Activated CD8-positive, alpha-beta memory T cell treated with anti-CD3 and anti-CD28 coated beads, Interleukin-2, amount 50 U/mL, for 1 hour (primary cell): ENCODE data around the gene JPT1.
"Not testable (repeated sequence)": the region's sequence is repeated elsewhere in the genome, so short reads cannot be mapped to it uniquely, and the experiment has no call there.

Source experiments
- DNase-seq: peaks from one replicate; pipeline ENCODE4 v3.0.0-alpha.2; 2020; ENCODE audit errors: extremely low read depth

JPT1 gene

DNA sequence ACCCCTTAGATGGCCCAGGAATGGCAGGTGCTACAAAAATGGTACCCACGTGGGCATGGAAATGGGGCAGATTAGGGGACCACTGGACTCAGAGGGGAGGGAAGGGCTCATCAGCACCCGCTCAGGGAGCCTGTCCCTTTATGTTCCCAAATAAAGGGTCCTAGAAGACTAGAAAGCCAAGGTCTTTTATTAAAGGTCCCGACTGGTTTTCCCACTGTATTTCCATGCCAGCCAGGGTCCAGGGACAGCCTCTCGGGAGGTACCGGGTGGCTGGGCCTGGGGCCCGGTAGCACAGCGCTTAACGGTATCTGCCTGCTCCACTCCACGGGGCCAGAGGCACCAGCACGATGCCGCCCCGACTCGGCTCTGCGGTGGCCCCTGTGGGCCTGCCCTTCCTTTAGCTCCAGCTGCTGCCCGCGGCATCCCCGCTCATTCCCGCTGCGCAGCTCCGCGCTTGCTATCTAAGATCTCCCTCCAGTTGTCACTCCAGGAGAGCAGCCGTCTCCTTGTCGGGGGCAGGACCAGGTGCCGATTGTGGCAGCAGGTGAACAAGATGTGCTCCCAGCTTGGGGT, 24.2 kb downstream of the JPT1 start:
- DNase-seq = no peak

DNA sequence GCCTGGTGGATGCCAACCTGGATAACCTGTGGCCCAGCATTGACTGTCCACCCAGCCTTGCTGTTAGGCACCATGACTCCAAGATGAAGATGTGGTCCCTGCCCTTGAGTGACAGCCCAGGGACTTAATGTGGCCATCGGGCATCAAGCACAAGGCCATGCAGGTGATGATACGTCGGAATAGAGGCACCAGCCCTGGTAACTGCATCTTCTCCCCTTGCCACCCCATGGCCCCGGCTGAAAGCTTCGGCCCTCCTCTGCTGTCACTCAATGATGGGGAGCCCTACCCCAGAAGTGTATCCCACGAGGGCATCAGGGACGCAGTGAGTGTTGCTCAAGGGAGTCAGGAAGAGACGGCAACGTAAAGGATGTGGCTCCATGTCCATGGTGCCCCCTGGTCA, 24.7 kb downstream of the JPT1 start:
- DNase-seq = no peak

DNA sequence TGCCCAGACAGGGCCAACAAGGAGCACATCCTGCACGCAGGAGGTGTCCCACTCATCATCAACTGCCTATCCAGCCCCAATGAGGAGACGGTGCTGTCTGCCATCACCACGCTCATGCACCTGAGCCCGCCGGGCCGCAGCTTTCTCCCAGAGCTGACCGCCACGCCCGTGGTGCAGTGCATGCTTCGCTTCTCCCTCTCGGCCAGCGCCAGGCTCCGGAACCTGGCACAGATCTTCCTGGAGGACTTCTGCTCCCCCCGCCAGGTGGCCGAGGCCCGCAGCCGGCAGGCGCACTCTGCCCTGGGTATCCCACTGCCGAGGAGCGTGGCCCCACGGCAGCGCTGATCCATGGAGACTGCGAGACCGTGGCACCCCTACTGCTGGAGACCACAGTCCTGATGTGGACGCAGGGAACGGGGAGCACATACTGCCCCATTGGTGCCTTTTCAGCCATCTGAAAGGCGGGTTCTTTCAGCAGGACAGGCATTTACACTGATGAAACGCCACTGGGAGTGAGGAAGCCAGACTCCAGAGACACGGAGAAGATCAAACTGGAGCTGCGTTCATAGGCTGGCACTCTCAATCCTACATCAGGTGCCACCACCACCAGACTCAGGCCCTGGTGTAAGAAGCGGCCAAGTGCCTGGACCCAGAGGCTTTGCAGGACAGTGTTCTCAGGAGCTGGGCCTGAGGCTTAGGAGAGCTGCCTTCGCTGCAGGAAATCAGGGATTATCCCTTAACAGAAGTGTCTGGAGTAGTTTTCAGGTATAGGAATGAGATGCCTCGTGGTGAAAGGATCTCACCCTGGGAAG, 25.4 kb downstream of the JPT1 start:
- DNase-seq = no peak

DNA sequence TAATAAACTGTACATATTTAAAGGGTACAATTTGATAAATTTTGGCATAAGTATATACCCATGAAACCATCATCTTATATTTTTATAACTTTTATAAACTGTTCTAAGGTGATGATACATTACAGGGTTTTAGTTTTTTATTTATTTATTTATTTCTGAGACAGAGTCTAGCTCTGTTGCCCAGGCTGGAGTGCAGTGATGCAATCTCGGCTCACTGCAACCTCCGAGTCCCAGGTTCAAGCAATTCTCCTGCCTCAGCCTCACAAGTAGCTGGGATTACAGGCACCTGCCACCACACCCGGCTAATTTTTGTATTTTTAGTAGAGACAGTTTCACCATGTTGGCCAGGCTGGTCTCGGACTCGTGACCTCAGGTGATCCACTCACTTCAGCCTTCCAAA, 26.4 kb downstream of the JPT1 start:
- not testable (repeated sequence) for DNase-seq

DNA sequence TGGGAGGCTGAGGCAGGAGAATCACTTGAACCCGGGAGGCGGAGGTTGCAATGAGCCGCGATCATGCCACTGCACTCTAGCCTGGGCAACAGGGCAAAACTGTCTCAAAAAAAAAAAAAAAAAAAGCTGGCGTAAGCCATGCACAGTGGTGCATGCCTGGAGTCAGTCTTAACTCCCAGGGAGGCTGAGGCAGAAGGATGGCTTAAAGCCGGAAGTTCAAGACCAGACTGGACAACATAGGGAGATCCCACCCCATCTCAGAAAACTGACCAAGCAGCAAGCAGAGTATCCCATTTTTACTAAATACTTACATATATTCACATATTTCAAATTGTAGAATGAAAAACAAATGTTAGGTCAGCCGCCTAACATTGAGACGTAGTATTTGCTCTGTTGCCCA, 27.4 kb downstream of the JPT1 start:
- no peak for DNase-seq

DNA sequence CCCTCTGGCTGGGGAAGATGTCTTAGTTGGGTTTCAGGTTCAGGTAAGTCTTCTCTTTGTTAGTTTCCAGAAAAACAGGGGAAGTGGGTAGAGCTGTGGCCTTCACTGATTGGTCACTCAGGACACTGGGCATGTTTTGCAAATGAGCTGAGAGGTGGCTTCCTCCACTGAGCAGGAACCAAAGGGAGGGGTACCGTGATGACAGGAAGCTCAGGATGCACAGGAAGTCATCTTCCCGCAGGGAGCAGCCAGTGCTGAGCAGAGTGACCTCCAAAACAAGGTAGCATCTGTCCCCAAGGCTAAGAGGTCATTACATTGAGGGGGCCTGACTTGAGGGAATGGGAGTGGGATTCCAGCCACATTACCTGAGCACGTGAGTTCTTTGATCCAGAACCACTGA, 28.3 kb downstream of the JPT1 start:
- no peak for DNase-seq

DNA sequence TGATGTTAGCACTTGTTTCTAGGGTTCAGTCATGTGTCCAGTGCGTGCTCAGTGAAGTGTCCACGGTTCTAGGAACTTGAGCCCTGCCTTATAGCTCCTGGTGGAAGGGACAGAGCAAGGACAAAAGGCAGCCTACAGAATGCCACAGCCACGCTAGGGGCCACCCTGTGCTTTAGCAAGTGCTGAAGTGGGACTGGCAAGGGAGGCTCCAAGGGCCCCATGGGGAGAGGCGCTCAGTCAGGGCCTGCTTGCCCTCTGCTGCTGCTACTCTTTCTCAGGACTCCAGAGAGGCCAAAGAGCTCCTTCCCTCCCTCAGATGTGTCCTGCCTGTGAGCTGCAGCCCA, 29.5 kb downstream of the JPT1 start:
- DNase-seq = no peak

DNA sequence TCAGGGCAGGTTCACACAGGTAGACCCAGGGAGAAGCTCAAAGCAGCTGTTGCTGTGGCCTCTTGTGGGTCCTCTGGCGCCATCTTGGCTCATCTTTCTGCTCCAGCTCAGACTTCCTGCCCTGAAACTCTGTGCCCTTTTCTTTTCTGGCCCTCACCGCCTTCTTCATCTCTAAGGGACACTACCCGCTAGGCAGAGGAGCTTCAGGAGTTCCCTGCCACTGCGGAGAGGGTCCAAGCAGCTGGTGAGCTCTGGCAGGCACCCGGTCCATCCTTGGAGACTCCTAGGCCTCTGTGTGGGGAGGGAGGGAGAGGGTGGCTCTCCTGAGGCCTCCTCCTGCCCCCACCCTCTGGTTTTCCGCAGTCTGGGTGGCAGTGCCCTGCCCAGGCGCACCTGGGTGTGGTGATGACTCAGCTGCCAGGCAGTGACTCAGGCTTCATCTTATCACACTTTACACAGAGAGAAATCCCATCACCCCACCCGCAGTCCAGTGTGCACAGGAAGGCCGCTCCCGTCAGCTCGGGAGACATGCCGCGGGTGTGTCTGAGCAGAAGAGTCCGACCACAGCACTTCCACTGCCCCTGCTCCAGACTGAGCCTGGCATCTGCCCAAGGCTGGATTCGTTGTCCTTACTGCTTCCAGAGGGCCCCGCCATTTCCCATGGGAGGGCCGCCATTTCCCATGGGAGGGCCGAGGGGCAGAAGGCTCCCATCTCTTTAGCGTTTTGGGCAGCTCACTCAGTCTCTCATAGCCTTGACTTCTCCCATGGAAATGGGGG, 30.1 kb downstream of the JPT1 start:
- no peak for DNase-seq

DNA sequence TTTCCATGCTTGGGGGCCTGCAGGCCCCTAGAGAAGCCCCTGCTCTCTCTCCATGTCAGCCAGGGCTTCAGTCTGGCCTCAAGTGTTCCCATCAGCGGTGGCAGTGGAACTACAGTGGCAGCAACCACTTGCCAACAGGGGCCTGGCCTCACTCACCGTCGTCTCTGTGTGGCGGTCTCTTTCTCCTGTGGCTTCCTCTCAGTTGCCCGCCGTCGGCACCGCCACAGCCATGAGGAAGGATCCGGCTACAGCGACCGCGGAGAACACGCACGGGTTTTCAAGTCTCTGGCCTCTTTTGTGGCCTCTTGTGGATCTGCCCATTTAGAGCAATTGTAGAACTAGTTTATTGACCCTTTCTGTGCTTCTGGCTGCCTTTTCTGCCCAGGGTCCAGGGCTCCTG, 36.0 kb downstream of the JPT1 start:
- DNase-seq = no peak

DNA sequence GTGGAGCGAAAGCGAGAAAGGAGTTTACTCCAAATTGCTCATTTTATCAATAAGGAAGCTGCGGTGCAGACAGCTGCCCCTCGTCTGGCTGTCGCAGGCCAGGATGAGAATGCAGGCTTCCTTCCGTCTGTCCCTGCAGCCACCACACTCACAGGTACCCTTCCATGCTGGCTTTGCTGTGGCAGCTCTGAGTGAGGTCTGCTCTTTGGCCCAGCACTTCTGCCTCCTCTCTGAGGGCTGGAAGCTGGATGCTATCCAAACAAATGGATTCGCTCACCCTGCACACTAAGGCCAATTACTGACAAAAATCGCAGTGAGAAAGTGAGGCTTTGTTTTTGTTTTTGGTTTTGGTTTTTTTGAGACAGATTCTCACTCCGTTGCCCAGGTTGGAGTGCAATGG, 37.6 kb downstream of the JPT1 start:
- DNase-seq = no peak

DNA sequence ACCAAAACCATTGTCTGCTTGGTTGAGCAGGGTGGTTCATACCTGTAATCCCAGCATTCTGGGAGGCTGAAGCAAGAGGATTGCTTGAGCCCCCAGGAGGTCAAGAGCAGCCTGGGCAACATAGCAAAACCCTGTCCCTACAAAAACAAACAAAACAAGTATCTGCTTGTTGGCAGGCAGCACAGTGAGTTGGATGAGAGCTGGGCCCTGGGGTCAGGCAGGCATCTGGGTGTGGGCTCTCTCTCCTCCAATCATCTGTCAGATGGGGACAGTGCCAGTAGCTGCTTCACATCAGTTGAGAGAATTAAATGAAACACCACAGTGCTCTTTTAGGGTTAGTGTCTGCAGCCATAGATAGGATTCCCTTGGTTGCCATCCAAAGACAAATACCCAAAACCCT, 38.8 kb downstream of the JPT1 start:
- DNase-seq = no peak

DNA sequence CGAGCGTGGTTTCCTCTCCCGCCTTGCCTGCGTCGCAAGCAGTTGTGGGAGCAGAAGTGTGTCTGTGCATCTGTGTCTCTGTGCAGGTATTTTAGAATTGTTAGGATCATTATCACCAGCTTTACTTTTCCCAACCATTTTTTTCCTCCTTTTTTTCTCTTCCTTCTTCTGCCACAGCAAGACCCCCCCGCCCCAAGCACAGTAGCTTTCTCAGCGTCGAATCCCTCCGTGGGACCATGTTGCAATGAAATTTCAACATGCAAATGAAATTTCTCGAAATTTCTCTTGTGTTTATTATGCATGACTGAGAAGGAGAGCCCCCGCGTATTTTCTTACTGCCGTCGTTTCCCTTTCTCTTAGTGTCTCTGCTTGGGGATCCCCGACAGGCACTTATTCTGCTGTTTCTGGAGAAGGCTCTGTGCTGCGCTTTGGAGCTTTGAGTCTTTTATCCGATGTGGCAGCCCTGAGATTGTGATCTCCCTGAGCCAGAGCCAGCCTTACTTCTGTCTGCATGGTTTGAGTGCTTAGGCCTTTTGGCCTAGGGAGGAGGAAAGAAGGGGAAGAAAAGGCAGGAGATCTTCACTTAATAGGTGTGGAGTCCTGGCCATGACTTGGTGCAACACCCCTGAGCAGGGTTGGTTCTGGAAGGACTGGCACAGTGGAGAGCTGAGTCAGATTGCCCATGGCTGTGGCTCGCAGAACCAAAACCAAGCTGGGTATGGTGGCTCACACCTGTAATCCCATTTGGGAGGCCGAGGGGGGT, 39.6 kb downstream of the JPT1 start:
- DNase-seq = no peak

DNA sequence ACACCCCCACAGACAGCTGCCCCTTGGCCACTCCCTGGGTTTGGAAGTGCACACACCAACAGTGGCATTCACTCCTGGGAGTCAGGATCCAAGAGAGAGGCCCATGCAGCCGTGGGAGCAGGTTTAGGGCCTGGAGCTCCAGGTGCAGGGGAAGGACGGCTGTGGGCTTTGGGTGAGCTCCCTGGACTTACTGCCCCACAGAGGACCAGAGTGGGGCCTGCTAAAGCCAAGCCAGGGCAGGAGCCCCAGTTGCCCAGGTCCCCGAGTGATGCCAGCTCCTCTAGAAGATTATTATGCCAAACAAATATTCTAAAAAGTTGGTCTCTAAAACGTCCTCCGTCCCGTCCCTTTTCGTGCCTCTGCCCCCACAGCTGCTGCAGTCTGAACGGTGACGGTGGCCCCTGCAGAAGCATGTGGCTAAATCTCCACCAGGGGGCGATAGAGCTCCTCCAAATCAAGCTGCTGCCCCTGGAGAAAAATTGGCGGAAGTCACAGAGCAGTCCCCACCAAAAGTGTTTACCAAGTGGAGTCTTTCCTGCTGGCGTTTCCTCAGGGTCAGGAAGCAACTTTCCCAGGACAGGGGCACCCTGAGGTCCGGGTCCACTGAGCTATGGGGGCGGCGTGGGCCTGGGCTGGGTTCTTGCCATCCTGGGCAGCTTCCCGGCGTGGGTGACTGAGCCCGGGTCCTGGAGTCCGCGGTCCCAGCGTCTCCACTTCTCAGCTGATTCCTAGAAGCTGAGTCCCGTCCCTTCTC, 40.3 kb downstream of the JPT1 start:
- peak; percentile 87 for DNase-seq

DNA sequence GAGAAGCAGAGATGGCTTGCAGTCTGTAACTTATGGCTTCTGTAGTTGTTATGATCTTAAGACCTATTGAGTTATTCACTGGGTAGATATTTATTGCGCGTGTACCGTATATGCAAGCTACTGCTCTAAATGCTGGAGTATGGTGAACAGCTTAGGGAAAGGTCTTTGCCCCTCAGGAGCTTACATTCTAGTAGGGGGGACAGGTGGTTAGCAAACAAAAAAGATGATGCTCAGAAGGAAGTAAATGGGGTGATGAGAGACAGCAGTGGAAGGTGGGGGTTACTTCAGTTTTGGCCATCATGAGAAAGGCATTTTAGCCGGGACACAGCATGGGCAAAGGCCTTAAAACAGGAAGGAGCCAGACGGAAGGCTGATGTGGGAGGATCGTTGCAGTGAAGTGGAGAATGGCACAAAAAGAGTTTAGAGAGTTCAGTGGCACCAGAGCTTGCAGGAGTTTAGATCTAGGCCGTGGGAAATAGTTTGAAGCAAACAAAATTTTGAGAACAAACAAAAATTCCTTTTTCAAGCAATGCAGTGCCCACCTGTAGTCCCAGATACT, 42.5 kb downstream of the JPT1 start:
- DNase-seq = no peak

DNA sequence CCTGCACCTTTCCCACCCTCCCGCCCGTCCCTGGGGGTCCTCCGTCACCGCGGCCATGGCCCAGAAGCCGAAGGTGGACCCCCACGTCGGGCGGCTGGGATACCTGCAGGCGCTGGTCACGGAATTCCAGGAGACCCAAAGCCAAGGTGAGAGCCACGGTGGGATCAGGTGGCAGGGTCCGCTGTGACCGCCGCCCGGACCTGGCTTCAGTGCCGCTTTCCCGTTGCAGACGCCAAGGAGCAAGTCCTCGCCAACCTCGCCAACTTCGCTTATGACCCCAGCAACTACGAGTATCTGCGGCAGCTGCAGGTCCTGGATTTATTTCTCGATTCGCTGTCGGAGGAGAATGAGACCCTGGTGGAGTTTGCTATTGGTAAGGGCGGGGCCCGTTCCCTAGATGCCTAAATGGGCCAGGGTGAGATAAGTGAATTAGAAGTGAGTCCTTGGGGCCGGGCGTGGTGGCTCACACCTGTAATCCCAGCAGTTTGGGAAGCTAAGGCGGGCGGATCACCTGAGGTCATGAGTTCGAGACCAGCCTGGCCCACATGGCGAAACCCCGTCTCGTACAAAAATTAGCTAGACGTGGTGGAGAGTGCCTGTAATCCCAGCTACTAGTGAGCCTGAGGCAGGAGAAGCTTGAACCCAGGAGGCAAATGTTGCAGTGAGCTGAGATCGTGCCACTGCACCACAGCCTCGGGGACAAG, 43.9 kb downstream of the JPT1 start:
- DNase-seq = no peak

DNA sequence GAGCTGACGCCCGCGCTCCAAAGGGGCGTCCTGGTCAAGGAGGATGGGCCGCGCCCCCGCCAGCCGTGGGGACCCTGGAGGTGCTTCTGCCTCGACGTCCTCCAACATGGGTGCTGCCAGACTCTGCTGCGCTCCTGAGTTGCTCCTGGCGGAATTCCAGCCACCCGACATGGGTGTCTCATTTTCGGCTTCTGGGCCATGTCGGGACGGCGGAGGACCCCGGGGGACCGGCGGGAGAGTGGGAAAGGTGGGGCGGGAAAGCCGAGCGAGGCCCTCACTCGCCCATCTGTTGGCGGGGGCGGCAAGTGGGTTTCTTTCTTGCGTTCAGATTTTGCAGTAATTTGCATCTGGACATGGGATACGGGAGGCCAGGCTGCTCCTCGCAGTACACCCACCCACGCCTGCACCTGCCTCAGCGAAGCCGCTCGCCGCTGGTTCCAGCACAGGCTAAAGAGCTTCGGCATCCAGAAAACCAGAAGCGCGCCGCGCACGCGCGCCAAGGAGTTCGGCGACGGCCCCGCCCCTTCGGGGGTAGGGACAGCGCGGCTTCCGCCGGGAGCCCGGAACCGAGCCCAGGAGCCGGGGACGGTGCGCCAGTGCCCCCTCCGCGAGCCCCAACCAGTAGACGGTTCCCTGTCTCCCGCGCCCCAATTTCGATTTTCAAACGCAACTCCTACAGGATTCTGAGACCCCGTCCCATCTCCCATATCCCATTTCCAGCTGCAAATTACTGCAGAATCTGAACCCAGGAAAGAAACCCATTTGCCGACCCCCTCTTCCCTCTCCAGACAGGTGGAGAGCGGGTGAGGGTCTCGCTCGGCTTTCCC, 44.7 kb downstream of the JPT1 start, which contains the start of gene ARMC7:
Gene ARMC7, plus strand, starts transcription at position 563 of the 827 bp plus-strand sequence. CDS start 320 bp downstream, outside the sequence.
- peak; percentile 64 for DNase-seq

DNA sequence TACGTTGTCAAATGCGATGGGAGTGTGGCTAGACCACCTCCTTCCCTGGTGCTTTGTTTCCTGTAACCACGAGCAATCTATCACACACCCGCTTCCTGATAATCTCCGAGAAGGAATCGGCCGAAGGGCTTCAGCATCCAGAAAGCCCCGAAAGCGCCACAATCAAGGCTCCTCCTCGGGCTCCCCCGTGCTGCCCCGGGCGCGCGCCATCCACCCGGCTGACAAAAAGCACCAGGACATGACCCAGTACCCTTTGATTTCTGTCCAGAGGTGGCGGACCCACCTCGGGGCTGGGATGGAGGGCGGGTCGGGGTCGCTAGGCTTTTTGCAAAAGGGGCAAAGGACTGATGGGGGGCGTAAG, 45.3 kb downstream of the JPT1 start:
- DNase-seq = no peak

DNA sequence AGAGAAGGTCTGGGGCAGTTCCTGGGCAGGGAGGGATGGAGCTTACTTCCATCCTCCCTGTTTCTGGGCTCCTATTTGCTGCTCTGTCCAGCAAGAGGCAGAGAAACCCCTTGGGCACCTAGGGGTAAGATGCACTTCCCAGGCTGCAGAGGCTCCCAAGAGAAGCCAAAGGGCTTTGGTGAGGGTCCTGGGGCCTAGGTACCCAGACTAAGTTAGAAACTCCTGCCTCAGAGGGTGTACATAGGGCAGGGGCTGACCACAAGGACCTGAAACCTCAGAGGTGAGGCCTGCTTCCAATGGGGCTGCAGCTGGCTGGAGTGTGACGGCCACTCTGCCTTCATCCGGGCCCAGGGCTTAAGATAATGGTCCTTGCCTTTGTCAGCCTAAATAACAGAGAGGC, 46.1 kb downstream of the JPT1 start:
- DNase-seq = no peak
